H9 (cell line): ENCODE data around the gene DTX3L. TPM values are rescaled to one million over a fixed set of nuclear protein-coding genes. Genes with fewer than 3 reads are reported as not detected.

Source experiments
- DNase-seq: peaks from one replicate; pipeline ENCODE4 v3.0.0-alpha.2; 2017
- H2AFZ ChIP-seq: one replicate; pipeline ENCODE4 v1.6.1; 2013; ENCODE audit warnings: mild to moderate bottlenecking, low read length, control low read depth, moderate library complexity
- H2AK5ac ChIP-seq: 2 replicates; pipeline ENCODE4 v1.6.1; 2013; ENCODE audit warnings: low read length, control low read depth, mixed read lengths; ENCODE audit not compliant: insufficient read length
- H2BK120ac ChIP-seq: one replicate; pipeline ENCODE4 v1.6.1; 2013; ENCODE audit warnings: low read depth, mild to moderate bottlenecking, low read length, control low read depth, inconsistent platforms; ENCODE audit not compliant: poor library complexity, severe bottlenecking
- H2BK12ac ChIP-seq: 2 replicates; pipeline ENCODE4 v1.6.1; 2013; ENCODE audit warnings: low read length, control low read depth, mixed read lengths, low read depth; ENCODE audit not compliant: insufficient read length
- H2BK15ac ChIP-seq: 2 replicates; pipeline ENCODE4 v1.6.1; 2013; ENCODE audit warnings: low read depth, low read length, control low read depth
- H2BK20ac ChIP-seq: one replicate; pipeline ENCODE4 v1.6.1; 2013; ENCODE audit warnings: low read depth, mild to moderate bottlenecking, low read length, control low read depth, inconsistent platforms; ENCODE audit not compliant: poor library complexity, severe bottlenecking
- H2BK5ac ChIP-seq: 2 replicates; pipeline ENCODE4 v1.6.1; 2013; ENCODE audit warnings: low read length, control low read depth, mixed read lengths; ENCODE audit not compliant: insufficient read length
- H3K14ac ChIP-seq: 2 replicates; pipeline ENCODE4 v1.6.1; 2013; ENCODE audit warnings: low read length, control low read depth; ENCODE audit not compliant: insufficient read depth
- H3K18ac ChIP-seq: 2 replicates; pipeline ENCODE4 v1.6.1; 2013; ENCODE audit warnings: low read depth, mild to moderate bottlenecking, mixed read lengths, low read length, control low read depth; ENCODE audit not compliant: insufficient read length
- H3K23ac ChIP-seq: 2 replicates; pipeline ENCODE4 v1.6.1; 2013; ENCODE audit warnings: low read length, control low read depth, mixed read lengths, low read depth; ENCODE audit not compliant: insufficient read length
- H3K23me2 ChIP-seq: 2 replicates; pipeline ENCODE4 v1.6.1; 2013; ENCODE audit warnings: low read depth, mild to moderate bottlenecking, mixed read lengths, low read length, control low read depth; ENCODE audit not compliant: insufficient read length, poor library complexity, severe bottlenecking
- H3K27ac ChIP-seq: 2 replicates; pipeline ENCODE4 v1.5.1; 2013; ENCODE audit warnings: low read length, control low read depth, mixed read lengths, low read depth; ENCODE audit not compliant: insufficient read length
- H3K27me3 ChIP-seq: 2 replicates; pipeline ENCODE4 v1.6.1; 2013; ENCODE audit warnings: low read length, control low read depth, inconsistent platforms; ENCODE audit not compliant: insufficient read depth
- H3K4ac ChIP-seq: 2 replicates; pipeline ENCODE4 v1.6.1; 2013; ENCODE audit warnings: low read depth, mild to moderate bottlenecking, control low read depth, inconsistent platforms, low read length, moderate library complexity
- H3K4me1 ChIP-seq: 2 replicates; pipeline ENCODE4 v1.6.1; 2013; ENCODE audit warnings: low read length, control low read depth, inconsistent platforms; ENCODE audit not compliant: insufficient read depth
- H3K4me2 ChIP-seq: 2 replicates; pipeline ENCODE4 v1.6.1; 2013; ENCODE audit warnings: low read length, control low read depth, mixed read lengths; ENCODE audit not compliant: insufficient read length, insufficient read depth
- H3K56ac ChIP-seq: 2 replicates; pipeline ENCODE4 v1.6.1; 2013; ENCODE audit warnings: low read depth, mild to moderate bottlenecking, mixed read lengths, low read length, control low read depth; ENCODE audit not compliant: insufficient read length
- H3K79me1 ChIP-seq: 2 replicates; pipeline ENCODE4 v1.6.1; 2013; ENCODE audit warnings: low read depth, mild to moderate bottlenecking, moderate library complexity, low read length, control low read depth, inconsistent platforms; ENCODE audit not compliant: insufficient read depth, poor library complexity, severe bottlenecking
- H3K79me2 ChIP-seq: 2 replicates; pipeline ENCODE4 v1.6.1; 2013; ENCODE audit warnings: low read length, control low read depth, inconsistent platforms; ENCODE audit not compliant: insufficient read depth
- H3K9ac ChIP-seq: 2 replicates; pipeline ENCODE4 v1.6.1; 2013; ENCODE audit warnings: low read length, control low read depth, mixed read lengths; ENCODE audit not compliant: insufficient read length; ENCODE audit errors: extremely low read depth
- H3K9me3 ChIP-seq: one replicate; pipeline ENCODE4 v1.6.1; 2013; ENCODE audit warnings: low read depth, low read length, inconsistent platforms; ENCODE audit not compliant: control insufficient read depth
- H3T11ph ChIP-seq: one replicate; pipeline ENCODE4 v1.6.1; 2013; ENCODE audit warnings: mild to moderate bottlenecking, low read length, control low read depth, inconsistent platforms
- H4K20me1 ChIP-seq: one replicate; pipeline ENCODE4 v1.6.1; 2013; ENCODE audit not compliant: control insufficient read depth, insufficient read length, insufficient read depth
- H4K5ac ChIP-seq: 2 replicates; pipeline ENCODE4 v1.6.1; 2013; ENCODE audit warnings: low read depth, mild to moderate bottlenecking, mixed read lengths, low read length, control low read depth; ENCODE audit not compliant: insufficient read length
- H4K8ac ChIP-seq: replicated peaks from 2 replicates; pipeline ENCODE4 v1.6.1; 2013; ENCODE audit warnings: low read length, control low read depth, mixed read lengths, low read depth; ENCODE audit not compliant: insufficient read length
- H4K91ac ChIP-seq: 2 replicates; pipeline ENCODE4 v1.6.1; 2013; ENCODE audit warnings: low read depth, mild to moderate bottlenecking, moderate library complexity, mixed read lengths, low read length, control low read depth; ENCODE audit not compliant: insufficient read length
- H3K27ac Mint-ChIP-seq, 3 experiments: 2 replicates in 2 of 3; 3 replicates in 1 of 3; pipeline ENCODE4 v1.8.0; 2020 to 2021; ENCODE audit warnings: mixed read lengths in 3 of 3, mild to moderate bottlenecking in 1 of 3, moderate library complexity in 1 of 3
- H3K27me3 Mint-ChIP-seq: 2 replicates; pipeline ENCODE4 v1.8.0; 2021; ENCODE audit warnings: low read depth, mild to moderate bottlenecking, moderate library complexity, mixed read lengths
- H3K36me3 Mint-ChIP-seq, 3 experiments: 2 replicates in 2 of 3; 3 replicates in 1 of 3; pipeline ENCODE4 v1.8.0; 2020 to 2021; ENCODE audit warnings: low read depth in 3 of 3, mixed read lengths in 3 of 3; ENCODE audit not compliant: insufficient read depth in 1 of 3
- H3K4me1 Mint-ChIP-seq, 2 experiments: 2 replicates each; pipeline ENCODE4 v1.8.0; 2020; ENCODE audit warnings: mixed read lengths in 2 of 2
- H3K4me3 Mint-ChIP-seq, 2 experiments: 2 replicates in 1 of 2; 3 replicates in 1 of 2; pipeline ENCODE4 v1.8.0; 2020 to 2021; ENCODE audit warnings: mild to moderate bottlenecking in 2 of 2, mixed read lengths in 2 of 2, moderate library complexity in 1 of 2
- H3K9me3 Mint-ChIP-seq, 2 experiments: 2 replicates in 1 of 2; 3 replicates in 1 of 2; pipeline ENCODE4 v1.8.0; 2020; ENCODE audit warnings: mild to moderate bottlenecking in 2 of 2, mixed read lengths in 2 of 2, moderate library complexity in 1 of 2
- WGBS: extraction: QIAGEN DNeasy Blood & Tissue Kit; methylation state at CpG from one replicate; pipeline ENCODE4 v1.1.7; 2013; ENCODE audit warnings: missing lambda C conversion rate, low lambda C conversion rate, mixed read lengths; ENCODE audit not compliant: insufficient read length; ENCODE audit errors: extremely low coverage; 5-methylcytosine and 5-hydroxymethylcytosine counted together
- total RNA-seq: library from RNA; stranded (reverse); gene quantifications from 2 replicates; pipeline ENCODE4 v1.2.1, GENCODE V29; 2021
- TF ChIP-seq, protein P1 (sequence below): fragments of 200-600 bp; sonication (generic); conservative IDR thresholded peaks from 3 replicates; pipeline ENCODE4 v1.8.0; 2021; ENCODE audit warnings: antibody characterized with exemption, mild to moderate bottlenecking

The DTX3L gene
- total RNA-seq, 1 experiment from 2014 or later = 7.5 TPM

DNA sequence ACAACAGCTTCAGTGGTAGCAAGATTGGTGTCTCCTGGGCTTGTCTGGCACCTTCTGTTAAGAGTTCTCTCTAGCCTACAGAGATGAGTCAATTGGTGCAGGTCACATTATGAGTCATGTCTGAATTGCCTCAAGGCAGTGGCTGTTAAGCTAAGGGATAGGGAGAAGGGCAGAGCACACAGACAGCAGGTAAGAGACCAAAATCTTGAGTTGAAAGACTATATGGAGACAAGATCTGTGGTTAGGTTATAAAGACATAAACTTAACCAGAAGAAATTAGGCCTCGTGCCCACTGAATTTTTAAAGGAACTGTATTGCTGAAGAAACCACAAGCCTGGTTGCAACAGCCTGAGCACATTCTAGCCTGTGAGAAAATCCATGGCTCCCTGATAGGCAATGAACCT lies 30.2 kb upstream of the DTX3L start:
- Mint-ChIP-seq H3K27ac (no peak overlapping the region), H3K27me3 (no peaks in the 10 kb centered on the region), H3K9me3 (no peaks in the 10 kb centered on the region), H3K36me3 (no peaks in the 10 kb centered on the region; a peak in 1 of 7 replicates), H3K4me3 (no peak overlapping the region), H3K4me1 (peaks cover 28 to 29% of the 10 kb centered on the region in 2 experiments)
- no peak overlapping the region for H2BK20ac ChIP-seq
- no peak overlapping the region for H2AK5ac ChIP-seq
- no peak overlapping the region for H3K23ac ChIP-seq
- no peak overlapping the region for H2BK15ac ChIP-seq
- no peak overlapping the region for H2BK5ac ChIP-seq
- H3K23me2 ChIP-seq = no peaks in the 10 kb centered on the region
- H4K5ac ChIP-seq = no peak overlapping the region
- no peak overlapping the region for H2AFZ ChIP-seq
- no peak overlapping the region for H3K18ac ChIP-seq
- no peaks in the 10 kb centered on the region for H4K20me1 ChIP-seq
- H3K14ac ChIP-seq = no peak overlapping the region
- no peak overlapping the region for H4K91ac ChIP-seq
- WGBS = no CpG with 5 or more reads among the region's 1 CpG
- H2BK120ac ChIP-seq = no peak overlapping the region
- TF ChIP-seq, protein P1, sequence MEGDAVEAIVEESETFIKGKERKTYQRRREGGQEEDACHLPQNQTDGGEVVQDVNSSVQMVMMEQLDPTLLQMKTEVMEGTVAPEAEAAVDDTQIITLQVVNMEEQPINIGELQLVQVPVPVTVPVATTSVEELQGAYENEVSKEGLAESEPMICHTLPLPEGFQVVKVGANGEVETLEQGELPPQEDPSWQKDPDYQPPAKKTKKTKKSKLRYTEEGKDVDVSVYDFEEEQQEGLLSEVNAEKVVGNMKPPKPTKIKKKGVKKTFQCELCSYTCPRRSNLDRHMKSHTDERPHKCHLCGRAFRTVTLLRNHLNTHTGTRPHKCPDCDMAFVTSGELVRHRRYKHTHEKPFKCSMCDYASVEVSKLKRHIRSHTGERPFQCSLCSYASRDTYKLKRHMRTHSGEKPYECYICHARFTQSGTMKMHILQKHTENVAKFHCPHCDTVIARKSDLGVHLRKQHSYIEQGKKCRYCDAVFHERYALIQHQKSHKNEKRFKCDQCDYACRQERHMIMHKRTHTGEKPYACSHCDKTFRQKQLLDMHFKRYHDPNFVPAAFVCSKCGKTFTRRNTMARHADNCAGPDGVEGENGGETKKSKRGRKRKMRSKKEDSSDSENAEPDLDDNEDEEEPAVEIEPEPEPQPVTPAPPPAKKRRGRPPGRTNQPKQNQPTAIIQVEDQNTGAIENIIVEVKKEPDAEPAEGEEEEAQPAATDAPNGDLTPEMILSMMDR = no peak
- no peak overlapping the region for H3T11ph ChIP-seq
- H3K79me1 ChIP-seq = no peaks in the 10 kb centered on the region
- no peaks in the 10 kb centered on the region for H3K27me3 ChIP-seq
- H3K4me1 ChIP-seq = peaks cover 3% of the 10 kb centered on the region; the same call in 1 of the 2 replicates
- no peak overlapping the region for H3K27ac ChIP-seq
- H3K56ac ChIP-seq = no peak overlapping the region
- H2BK12ac ChIP-seq = no peak overlapping the region
- H4K8ac ChIP-seq = no peak overlapping the region
- H3K4ac ChIP-seq = no peak overlapping the region
- no peak for DNase-seq
- no peak overlapping the region for H3K9ac ChIP-seq
- no peaks in the 10 kb centered on the region for H3K9me3 ChIP-seq
- no peaks in the 10 kb centered on the region for H3K79me2 ChIP-seq
- H3K4me2 ChIP-seq = no peak overlapping the region
